Islet of Langerhans (tissue), 1 donor: Measurements from ENCODE around the gene HDAC3.

Source experiments
- FAIRE-seq: peaks from one replicate; lab custom pipeline; 2011; peaks lifted over from hg19 to GRCh38; lab: Jason Lieb, UNC

Gene HDAC3

DNA sequence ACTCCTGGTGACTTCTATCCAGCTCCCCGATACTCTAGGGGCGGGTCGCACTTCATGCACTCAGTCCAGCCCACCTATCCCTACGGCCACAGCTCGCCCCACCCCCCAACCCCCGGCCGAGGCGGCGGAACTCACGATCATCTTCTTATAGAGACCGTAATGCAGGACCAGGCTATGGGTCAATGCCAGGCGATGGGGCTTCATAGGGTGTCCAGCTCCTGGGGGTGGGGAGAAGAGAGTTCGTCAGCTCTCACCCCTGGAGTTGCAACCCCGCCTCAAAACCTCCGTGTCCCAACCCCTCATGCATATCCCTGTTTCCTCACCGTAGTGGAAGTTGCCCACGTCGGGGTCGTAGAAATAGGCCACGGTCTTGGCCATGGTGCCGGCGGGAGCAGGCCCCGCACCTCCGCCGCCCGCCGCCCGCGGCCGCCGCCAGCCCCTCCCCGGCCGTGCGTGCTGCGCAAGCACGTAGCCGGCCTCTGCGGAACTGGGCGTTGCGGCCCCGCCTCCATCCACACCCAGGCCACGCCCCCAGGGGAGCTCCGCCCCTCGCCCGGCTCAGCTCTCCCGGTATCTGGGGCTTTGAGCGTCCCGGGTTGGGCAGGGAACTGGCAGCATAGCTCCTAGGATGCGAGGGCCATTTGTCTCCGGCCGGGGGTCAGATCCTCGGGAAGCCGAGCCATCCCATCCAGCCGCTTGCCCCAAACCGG is at the start of gene HDAC3, which contains the start of gene RELL2:
HDAC3 (minus strand) TSS at position 437 of the 710 bp plus-strand sequence; CDS start at position 378, 59 bp downstream.
RELL2 (plus strand) TSS at position 585 of the 710 bp plus-strand sequence. CDS start 1,229 bp downstream, outside the sequence.
- FAIRE-seq: no peak

DNA sequence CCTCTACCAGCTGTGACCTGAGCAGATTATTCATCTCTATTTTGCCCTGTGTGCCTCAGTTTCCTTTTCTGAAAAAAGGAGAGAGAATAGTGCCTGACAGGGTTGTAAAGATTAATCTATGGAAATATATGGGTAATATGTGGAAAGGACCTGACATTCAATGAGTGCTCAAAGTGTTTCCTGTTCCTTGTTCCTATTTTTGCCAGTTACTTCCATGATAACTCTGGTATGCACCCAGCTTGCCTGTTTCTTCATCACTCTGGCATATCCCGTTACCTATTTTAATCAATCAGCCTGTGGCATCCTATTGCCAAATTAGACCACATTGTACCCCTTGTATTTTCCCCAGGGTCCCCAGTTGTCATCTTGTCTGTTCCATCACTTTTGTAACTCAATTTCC is 48.9 kb upstream of the HDAC3 start:
- no peak for FAIRE-seq

- no peak for FAIRE-seq
Measured at GRCh38 chr5:141683596-141684141, 47.0 kb upstream of the HDAC3 start.

GRCh38 chr5:141681695-141682641 is 45.3 kb upstream of the HDAC3 start, which contains the start of gene ARAP3:
ARAP3 (minus strand) TSS chr5:141682230; CDS start chr5:141680486, 1,744 bp downstream.
- no peak for FAIRE-seq

GRCh38 chr5:141681295-141681694 is 44.6 kb upstream of the HDAC3 start:
- FAIRE-seq: no peak

GRCh38 chr5:141680751-141681201 is 44.1 kb upstream of the HDAC3 start:
- no peak for FAIRE-seq

DNA sequence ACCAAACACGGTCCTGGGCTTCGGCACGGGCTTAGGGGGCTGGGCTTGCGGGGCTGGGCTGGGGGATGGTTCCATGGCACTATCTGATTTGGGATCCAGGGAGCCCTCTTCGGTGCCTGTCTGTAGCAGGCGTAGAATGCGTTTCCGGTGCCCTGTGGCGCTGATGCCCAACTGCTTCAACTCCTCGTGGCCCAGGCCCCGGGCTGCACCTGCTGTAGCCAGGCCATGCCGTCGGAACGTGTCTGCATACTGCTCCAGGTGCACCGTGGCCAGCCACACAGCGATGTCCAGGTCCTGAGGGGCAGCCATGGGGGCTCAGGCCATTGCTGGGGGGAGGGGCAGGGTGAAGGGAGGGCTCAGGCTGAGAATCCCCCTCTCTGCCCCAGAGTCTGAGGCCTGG is 43.5 kb upstream of the HDAC3 start:
- FAIRE-seq: no peak

DNA sequence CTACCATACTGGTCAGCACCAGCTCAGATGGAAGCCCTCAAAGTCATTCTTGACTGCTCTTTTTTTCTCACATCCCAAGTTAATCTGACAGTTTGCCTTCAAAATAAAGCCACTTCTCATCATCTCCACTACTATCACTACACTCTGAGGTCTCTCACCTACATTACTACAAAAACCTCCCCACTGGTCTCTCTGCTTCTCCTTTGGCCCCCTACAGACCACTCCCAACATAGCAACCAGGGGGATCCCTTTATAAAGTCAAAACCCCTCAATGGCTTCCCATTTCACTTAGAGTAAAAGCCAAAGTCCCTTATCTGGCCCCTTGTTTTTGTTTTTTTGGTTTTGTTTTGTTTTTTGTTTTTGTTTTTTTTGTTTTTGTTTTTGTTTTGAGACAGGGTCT is 40.8 kb upstream of the HDAC3 start:
- FAIRE-seq: no peak

DNA sequence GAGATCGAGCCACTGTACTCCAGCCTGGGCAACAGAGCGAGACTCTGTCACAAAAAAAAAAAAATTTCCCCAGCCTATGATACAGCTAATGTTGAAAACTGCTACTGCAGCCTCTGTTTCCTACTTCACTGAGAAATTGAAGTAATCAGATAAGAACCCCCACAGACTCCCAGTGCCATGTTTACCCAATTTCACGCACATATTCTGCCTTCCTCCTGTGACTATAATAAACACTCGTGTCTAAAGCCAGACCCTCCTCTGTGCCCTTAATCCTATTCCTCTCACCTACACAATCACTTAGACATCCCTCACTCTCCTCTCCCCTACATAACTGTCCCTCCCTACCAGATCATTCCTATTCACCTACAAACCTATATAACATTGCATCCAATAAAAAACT is 39.0 kb upstream of the HDAC3 start:
- no peak for FAIRE-seq

- FAIRE-seq: no peak
Measured at GRCh38 chr5:141674747-141675146, 38.1 kb upstream of the HDAC3 start.

- no peak for FAIRE-seq
Measured at GRCh38 chr5:141672841-141673813, 36.5 kb upstream of the HDAC3 start.

DNA sequence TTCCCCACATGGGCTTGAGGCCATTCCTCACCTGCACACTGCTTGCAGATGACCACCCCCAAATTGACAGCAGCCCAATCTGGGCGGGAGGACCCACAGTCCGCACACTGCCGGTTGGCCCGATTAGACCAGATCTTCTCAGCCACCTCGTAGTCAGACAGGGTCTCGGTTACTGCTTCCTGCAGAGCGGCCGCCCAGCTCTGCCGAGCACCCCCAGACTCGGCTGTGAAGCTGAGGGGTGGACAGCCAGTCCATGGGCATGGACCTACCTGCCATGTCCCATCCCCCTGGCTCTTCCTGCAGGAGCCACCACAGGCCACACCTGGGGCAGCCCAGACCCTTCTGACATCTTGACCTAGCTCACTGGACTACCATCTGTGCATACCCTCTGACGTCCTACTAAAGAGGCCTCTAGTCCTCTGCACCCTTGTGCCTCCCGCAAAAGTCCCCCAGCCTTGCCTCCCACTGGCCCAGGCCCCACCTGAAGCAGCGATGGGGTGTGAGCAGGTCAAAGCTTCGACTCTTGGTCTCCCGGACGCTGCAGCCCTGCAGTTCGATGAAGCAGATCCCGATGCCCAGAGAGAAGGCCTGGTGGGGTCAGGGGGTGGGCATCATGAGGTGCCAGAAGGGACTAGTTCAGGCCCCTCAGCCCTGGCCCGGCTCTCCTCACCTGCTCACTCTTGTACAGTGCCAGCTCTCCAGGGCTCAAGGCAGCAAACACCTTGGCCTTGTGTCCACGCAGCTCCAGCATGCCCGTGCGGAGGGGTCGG is 35.6 kb upstream of the HDAC3 start:
- no peak for FAIRE-seq

- no peak for FAIRE-seq
Measured at GRCh38 chr5:141669520-141669919, 32.9 kb upstream of the HDAC3 start.

DNA sequence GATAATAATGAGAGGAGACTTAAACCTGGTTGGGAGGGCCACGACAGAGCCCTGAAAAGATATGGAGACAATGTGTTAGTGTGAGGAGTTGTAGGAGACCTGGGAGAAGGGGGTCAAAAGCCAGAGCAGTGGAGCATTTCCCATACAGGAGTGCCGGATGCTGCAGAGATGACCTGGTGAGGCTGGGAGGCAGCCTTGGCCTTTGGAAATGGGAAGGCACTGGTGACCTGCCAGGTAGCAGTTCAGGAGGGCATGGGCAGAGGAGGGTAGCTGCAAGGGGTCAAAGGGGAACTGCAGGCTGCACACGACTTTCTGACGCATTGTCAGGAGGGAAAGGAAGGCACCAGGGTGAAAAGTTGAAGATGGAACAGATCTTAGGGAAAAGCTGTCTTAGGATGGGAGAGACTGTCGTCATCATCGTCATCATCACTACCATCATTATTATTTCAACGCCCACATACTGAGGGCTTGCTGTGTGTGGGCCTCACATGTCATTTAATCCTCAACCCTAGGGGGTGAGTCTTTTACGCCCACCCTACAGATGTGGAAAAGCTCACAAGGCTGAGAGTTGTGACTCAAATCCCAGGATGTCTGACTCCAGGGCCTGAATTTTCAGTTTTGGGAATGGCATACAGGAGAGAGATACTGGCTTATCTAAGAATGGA is 32.1 kb upstream of the HDAC3 start:
- no peak for FAIRE-seq

GRCh38 chr5:141665995-141666940 is 29.6 kb upstream of the HDAC3 start:
- no peak for FAIRE-seq

- no peak for FAIRE-seq
Measured at GRCh38 chr5:141664733-141665461, 28.2 kb upstream of the HDAC3 start.

DNA sequence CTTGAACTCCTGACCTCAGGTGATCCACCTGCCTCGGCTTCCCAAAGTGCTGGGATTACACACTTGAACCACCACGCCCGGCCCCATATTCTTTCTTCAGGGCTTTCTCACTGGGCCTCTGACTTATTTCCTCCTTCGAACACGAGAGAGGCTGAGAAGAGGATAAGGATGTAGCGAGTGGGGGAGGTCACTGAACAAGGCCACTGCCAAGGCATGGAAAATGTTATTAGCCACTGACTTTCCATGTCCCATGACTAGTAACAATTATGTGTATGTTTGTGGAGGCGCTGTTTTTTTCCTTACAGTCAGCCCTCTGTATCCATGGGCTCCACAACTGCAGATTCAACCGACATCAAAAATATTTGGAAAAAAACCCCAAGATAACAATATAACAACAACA is 26.9 kb upstream of the HDAC3 start:
- no peak for FAIRE-seq

GRCh38 chr5:141662028-141662427 is 25.4 kb upstream of the HDAC3 start:
- no peak for FAIRE-seq
